Panc1 (cell line): Measurements from ENCODE around the gene SH3TC2. TPM values are rescaled to one million over a fixed set of nuclear protein-coding genes. Genes with fewer than 3 reads are reported as not detected.

ENCODE experiments used
- ATAC-seq: fragments of 200-7000 bp; cut with Tn5 transposase; 2 replicates; pipeline ENCODE4 v1.9.1; 2020; ENCODE audit warnings: mild to moderate bottlenecking, moderate library complexity
- BruUV-seq: library from RNA; stranded (reverse); fragments of 400-500 nt; replicated peaks from 2 replicates; lab custom pipeline; 2021; lab: Mats Ljungman, UMichigan
- CTCF ChIA-PET: fragments of 300-600 bp; sonication (Branson Sonifier 250); formaldehyde crosslinking; loops from one replicate; lab custom pipeline; 2022; ENCODE audit warnings: antibody characterized with exemption; lab: Charles Lee
- POLR2A ChIA-PET: fragments of 300-600 bp; sonication (Branson Sonifier 250); formaldehyde crosslinking; loops from one replicate; lab custom pipeline; 2022; ENCODE audit warnings: antibody characterized with exemption; lab: Charles Lee
- DNase-seq: peaks from one replicate; pipeline ENCODE4 v3.0.0-alpha.2; 2010; ENCODE audit warnings: low read depth, low spot score
- H3K27ac ChIP-seq: 2 replicates; pipeline ENCODE4 v1.5.1; 2011; ENCODE audit warnings: mild to moderate bottlenecking, low read length, inconsistent platforms
- H3K27me3 ChIP-seq: fragments of 200-500 bp; sonication (Bioruptor generic); 2 replicates; pipeline ENCODE4 v1.6.0; 2014; ENCODE audit warnings: low read length, inconsistent platforms; ENCODE audit not compliant: control insufficient read depth, insufficient read depth
- H3K36me3 ChIP-seq: fragments of 200-500 bp; sonication (Bioruptor generic); 2 replicates; pipeline ENCODE4 v1.5.1; 2014; ENCODE audit warnings: inconsistent platforms, mild to moderate bottlenecking, low read length, moderate library complexity; ENCODE audit not compliant: control insufficient read depth, insufficient read depth
- H3K4me1 ChIP-seq: 2 replicates; pipeline ENCODE4 v1.5.1; 2011; ENCODE audit warnings: inconsistent platforms, mild to moderate bottlenecking, low read length, moderate library complexity; ENCODE audit not compliant: control insufficient read depth, insufficient read depth
- H3K4me3 ChIP-seq, 2 experiments: 2 replicates each; pipeline ENCODE4 v1.5.1; 2011 to 2012; ENCODE audit warnings: low read depth in 2 of 2, low read length in 2 of 2, mild to moderate bottlenecking in 2 of 2, inconsistent platforms in 1 of 2, moderate library complexity in 1 of 2
- H3K9me3 ChIP-seq: fragments of 200-500 bp; sonication (Bioruptor generic); 2 replicates; pipeline ENCODE4 v1.5.1; 2014; ENCODE audit warnings: low read depth, mild to moderate bottlenecking, inconsistent platforms, low read length, moderate library complexity; ENCODE audit not compliant: control insufficient read depth, insufficient read depth
- CTCF ChIP-seq: fragments of 450-650 bp; IDR thresholded peaks from 2 replicates; pipeline ENCODE4 v1.5.1; 2017; ENCODE audit warnings: mild to moderate bottlenecking
- POLR2AphosphoS5 ChIP-seq: IDR thresholded peaks from 2 replicates; pipeline ENCODE4 v1.6.1; 2012; ENCODE audit warnings: mild to moderate bottlenecking, low read depth, low read length, moderate library complexity
- SIN3A ChIP-seq: IDR thresholded peaks from 2 replicates; pipeline ENCODE4 v1.6.1; 2012; ENCODE audit warnings: low read depth, mild to moderate bottlenecking, low read length, moderate library complexity, borderline replicate concordance; ENCODE audit not compliant: insufficient read depth
- TCF7L2 ChIP-seq: IDR thresholded peaks from 2 replicates; pipeline ENCODE4 v1.6.1; 2011; ENCODE audit warnings: mild to moderate bottlenecking, low read depth, low read length, inconsistent platforms
- in situ Hi-C: cut with HindIII; loops from 2 replicates; pipeline ENCODE4 v1.10.0; 2016; ENCODE audit warnings: low sequenced_read_pairs, low pct_unique_long_range_greater_than_20kb
- intact Hi-C: fragments of 100-400 bp; cut with micrococcal nuclease; formaldehyde crosslinking; loops from one replicate; pipeline ENCODE4 v1.10.0; 2022; ENCODE audit not compliant: unreplicated experiment
- total RNA-seq: library from RNA; stranded (reverse); gene quantifications from one replicate; pipeline ENCODE4 v1.2.1, GENCODE V29; 2021; ENCODE audit not compliant: unreplicated experiment
- TF ChIP-seq, protein P1 (sequence below), 2 experiments: IDR thresholded peaks; 2 replicates each; pipeline ENCODE4 v1.6.1; 2011 to 2012; ENCODE audit warnings: low read depth in 2 of 2, control low read depth in 1 of 2, low read length in 1 of 2, mild to moderate bottlenecking in 1 of 2, moderate library complexity in 1 of 2; ENCODE audit not compliant: insufficient read depth in 1 of 2

SH3TC2 gene
- total RNA-seq, 1 experiment from 2014 or later, result 0.33 TPM

DNA sequence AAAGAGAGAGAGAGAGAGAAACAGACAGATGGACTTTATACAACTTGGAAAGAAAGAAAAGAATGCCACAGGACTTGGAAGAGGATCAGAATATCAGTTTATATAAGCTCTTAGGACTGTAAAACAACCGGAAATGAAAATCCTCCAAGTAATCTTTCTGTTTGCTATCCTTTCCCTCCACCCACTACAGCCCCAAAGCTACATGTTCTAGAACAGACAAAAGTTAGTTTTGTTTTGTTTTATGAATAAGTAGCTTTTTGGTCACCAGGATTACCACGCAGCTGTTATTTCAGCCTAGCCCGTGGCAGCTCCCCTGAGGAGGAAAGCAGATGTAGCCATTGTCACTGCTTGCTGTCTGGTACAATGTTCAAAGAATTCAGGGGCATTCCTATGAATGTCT lies 66.6 kb downstream of the SH3TC2 start:
- CTCF ChIA-PET, result no interaction called here
- ATAC-seq (no peak), DNase-seq (no peak)
- POLR2A ChIA-PET, result no interaction called here
- H3K27ac ChIP-seq, result no peak overlapping the region
- TF ChIP-seq POLR2AphosphoS5 (no peak), TCF7L2 (no peak), SIN3A (no peak), CTCF (no peak)
- TF ChIP-seq, protein P1, sequence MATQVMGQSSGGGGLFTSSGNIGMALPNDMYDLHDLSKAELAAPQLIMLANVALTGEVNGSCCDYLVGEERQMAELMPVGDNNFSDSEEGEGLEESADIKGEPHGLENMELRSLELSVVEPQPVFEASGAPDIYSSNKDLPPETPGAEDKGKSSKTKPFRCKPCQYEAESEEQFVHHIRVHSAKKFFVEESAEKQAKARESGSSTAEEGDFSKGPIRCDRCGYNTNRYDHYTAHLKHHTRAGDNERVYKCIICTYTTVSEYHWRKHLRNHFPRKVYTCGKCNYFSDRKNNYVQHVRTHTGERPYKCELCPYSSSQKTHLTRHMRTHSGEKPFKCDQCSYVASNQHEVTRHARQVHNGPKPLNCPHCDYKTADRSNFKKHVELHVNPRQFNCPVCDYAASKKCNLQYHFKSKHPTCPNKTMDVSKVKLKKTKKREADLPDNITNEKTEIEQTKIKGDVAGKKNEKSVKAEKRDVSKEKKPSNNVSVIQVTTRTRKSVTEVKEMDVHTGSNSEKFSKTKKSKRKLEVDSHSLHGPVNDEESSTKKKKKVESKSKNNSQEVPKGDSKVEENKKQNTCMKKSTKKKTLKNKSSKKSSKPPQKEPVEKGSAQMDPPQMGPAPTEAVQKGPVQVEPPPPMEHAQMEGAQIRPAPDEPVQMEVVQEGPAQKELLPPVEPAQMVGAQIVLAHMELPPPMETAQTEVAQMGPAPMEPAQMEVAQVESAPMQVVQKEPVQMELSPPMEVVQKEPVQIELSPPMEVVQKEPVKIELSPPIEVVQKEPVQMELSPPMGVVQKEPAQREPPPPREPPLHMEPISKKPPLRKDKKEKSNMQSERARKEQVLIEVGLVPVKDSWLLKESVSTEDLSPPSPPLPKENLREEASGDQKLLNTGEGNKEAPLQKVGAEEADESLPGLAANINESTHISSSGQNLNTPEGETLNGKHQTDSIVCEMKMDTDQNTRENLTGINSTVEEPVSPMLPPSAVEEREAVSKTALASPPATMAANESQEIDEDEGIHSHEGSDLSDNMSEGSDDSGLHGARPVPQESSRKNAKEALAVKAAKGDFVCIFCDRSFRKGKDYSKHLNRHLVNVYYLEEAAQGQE (IDR thresholded peaks at IDR 0.05; ENCODE audit: insufficient read depth in 1 of 2, low read depth in 2 of 2, low read length in 1 of 2), result no peak
- in situ Hi-C loops (no loop called here), intact Hi-C loops (loop anchor here (10.0 kb wide), 1 partner anchor 171 kb away; the partner anchor contains the start of gene ADRB2)
- H3K36me3 ChIP-seq, result no peaks in the 10 kb centered on the region
- BruUV-seq, result no TSS peak
- no peaks in the 10 kb centered on the region for H3K4me1 ChIP-seq
- no peaks in the 10 kb centered on the region for H3K9me3 ChIP-seq
- H3K27me3 ChIP-seq, result no peaks in the 10 kb centered on the region
- H3K4me3 ChIP-seq, result no peak overlapping the region

DNA sequence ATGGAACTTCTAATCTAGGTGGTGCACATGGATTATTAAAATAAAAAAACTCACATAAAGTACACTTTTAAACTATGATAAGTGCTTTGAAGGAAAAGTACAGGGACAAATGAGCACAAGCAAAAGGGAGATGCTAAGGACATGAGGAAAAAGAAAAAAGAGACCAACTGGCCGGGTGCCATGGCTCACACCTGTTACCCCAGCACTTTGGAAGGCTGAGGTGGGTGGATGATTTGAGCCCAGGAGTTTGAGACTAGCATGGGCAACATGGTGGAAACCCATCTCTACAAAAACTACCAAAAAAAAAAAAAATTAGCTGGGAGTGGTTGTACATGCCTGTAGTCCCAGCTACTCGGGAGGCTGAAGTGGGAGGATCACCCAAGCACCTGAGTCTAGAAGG lies 67.1 kb downstream of the SH3TC2 start:
- no peaks in the 10 kb centered on the region for H3K36me3 ChIP-seq
- no TSS peak for BruUV-seq
- ChIA-PET CTCF (no interaction called here), POLR2A (no interaction called here)
- H3K4me3 ChIP-seq, result no peak overlapping the region
- no peaks in the 10 kb centered on the region for H3K27me3 ChIP-seq
- DNase-seq (no peak), ATAC-seq (no peak)
- TF ChIP-seq, protein P1 (IDR thresholded peaks at IDR 0.05; ENCODE audit: insufficient read depth in 1 of 2, low read depth in 2 of 2, low read length in 1 of 2), result no peak
- TF ChIP-seq CTCF (no peak), POLR2AphosphoS5 (no peak)
- in situ Hi-C loops (no loop called here), intact Hi-C loops (loop anchor here (10.0 kb wide), 1 partner anchor 171 kb away; the partner anchor contains the start of gene ADRB2)
- H3K9me3 ChIP-seq, result no peaks in the 10 kb centered on the region
- no peaks in the 10 kb centered on the region for H3K4me1 ChIP-seq
- H3K27ac ChIP-seq, result no peak overlapping the region
